ENCODE measurements around the gene CLCF1. TPM values are rescaled to one million over a fixed set of nuclear protein-coding genes. Genes with fewer than 3 reads are reported as not detected.
A peak's percentile ranks its signal among the peaks of the same experiment; 100 is the strongest.

The CLCF1 gene
- total and polyA plus RNA-seq, 10 of the 15 experiments (the other 5 are each of a cell fraction or from before 2014, with no cell fraction given): 0.16 to 2.1 (median 0.63) TPM; not detected in 1

GRCh38 chr11:67317205-67317887 is 56.1 kb downstream of the CLCF1 start (continued):
- TF ChIP-seq MAX (IDR thresholded peaks at IDR 0.05; ENCODE audit: low read depth, low read length): 0 out of 2 replicates have a peak, but pooled peaks have one; percentile 47
- peak; percentile 97 for TF ChIP-seq CBFB (IDR thresholded peaks at IDR 0.05; ENCODE audit: low read depth)
- TF ChIP-seq EED (IDR thresholded peaks at IDR 0.05; ENCODE audit: low read depth): peak; percentile 67
- peak; percentile 85 for TF ChIP-seq YY1 (IDR thresholded peaks at IDR 0.05; ENCODE audit: low read depth, low read length)
- 0 out of 2 replicates have a peak, but pooled peaks have one; percentile 13 for TF ChIP-seq ZNF384 (IDR thresholded peaks at IDR 0.05; ENCODE audit: borderline replicate concordance, low read depth, low read length)
- TF ChIP-seq TBL1XR1 (IDR thresholded peaks at IDR 0.05; ENCODE audit: low read depth, low read length): no peak; the same call in 1 of the 2 replicates
- TF ChIP-seq TCF3 (IDR thresholded peaks at IDR 0.05; ENCODE audit: borderline replicate concordance, insufficient read depth, low read depth, low read length): peak; percentile 91
- TF ChIP-seq SMC3 (IDR thresholded peaks at IDR 0.05; ENCODE audit: borderline replicate concordance, low read length): peak; percentile 93
- TF ChIP-seq POU2F2 (IDR thresholded peaks at IDR 0.05; ENCODE audit: borderline replicate concordance, low read depth, low read length): no peak; the same call in 2 of the 3 replicates
- TF ChIP-seq NR2F1 (conservative IDR thresholded peaks at IDR 0.05): peak; percentile 77
- TF ChIP-seq STAT3 (IDR thresholded peaks at IDR 0.05; ENCODE audit: low read depth, low read length): no peak
- peak; percentile 95 for TF ChIP-seq HCFC1 (IDR thresholded peaks at IDR 0.05; ENCODE audit: low read length)
- TF ChIP-seq MTA2 (IDR thresholded peaks at IDR 0.05; ENCODE audit: low read depth): peak; percentile 26; the same call in 1 of the 2 replicates
- peak; percentile 81; the same call in 1 of the 2 replicates for TF ChIP-seq ATF3 (IDR thresholded peaks at IDR 0.05; ENCODE audit: borderline replicate concordance, extremely low read depth, low read depth, low read length)
- 0 out of 2 replicates have a peak, but pooled peaks have one; percentile 29 for TF ChIP-seq POLR2AphosphoS5 (IDR thresholded peaks at IDR 0.05; ENCODE audit: low read length)
- TF ChIP-seq CTCF (IDR thresholded peaks at IDR 0.05 in 2 of 3, conservative IDR thresholded peaks at IDR 0.05 in 1 of 3; ENCODE audit: control insufficient read depth in 2 of 3, extremely low read depth in 1 of 3, insufficient read depth in 1 of 3, low read depth in 3 of 3, low read length in 3 of 3): peak; percentile 87 to 97 (median 96); a peak in 5 of 6 replicates
- no peak for TF ChIP-seq E4F1 (IDR thresholded peaks at IDR 0.05; ENCODE audit: borderline replicate concordance, partially characterized antibody)
- no peak for TF ChIP-seq ZBTB33 (IDR thresholded peaks at IDR 0.05)
- no peak for TF ChIP-seq SUZ12 (IDR thresholded peaks at IDR 0.05; ENCODE audit: unreplicated experiment)
- peak; percentile 75 for TF ChIP-seq SIN3A (IDR thresholded peaks at IDR 0.05; ENCODE audit: low read depth, low read length)
- no peak for TF ChIP-seq SP1 (IDR thresholded peaks at IDR 0.05; ENCODE audit: low read depth, low read length)
- TF ChIP-seq SPI1 (IDR thresholded peaks at IDR 0.05; ENCODE audit: borderline replicate concordance, insufficient read depth, low read depth, low read length): no peak
- TF ChIP-seq MEF2B (IDR thresholded peaks at IDR 0.05; ENCODE audit: partially characterized antibody, poor library complexity, severe bottlenecking): peak; percentile 96
